Mesenchymal stem cell (in vitro differentiated cells and primary cell): Measurements from ENCODE around the gene ABHD6.

Experiments
- DNase-seq: peaks from one replicate; pipeline ENCODE4 v3.0.0-alpha.2; 2013
- H2AFZ ChIP-seq: one replicate; pipeline ENCODE4 v1.6.1; 2013; ENCODE audit warnings: low read depth, mild to moderate bottlenecking, control low read depth, inconsistent platforms, low read length, moderate library complexity
- H2AK5ac ChIP-seq: 2 replicates; pipeline ENCODE4 v1.6.1; 2013; ENCODE audit warnings: low read length, moderate library complexity, mild to moderate bottlenecking, inconsistent platforms; ENCODE audit not compliant: severe bottlenecking
- H2BK120ac ChIP-seq: one replicate; pipeline ENCODE4 v1.6.1; 2013; ENCODE audit warnings: low read depth, mild to moderate bottlenecking, inconsistent platforms, low read length, moderate library complexity
- H2BK12ac ChIP-seq, 2 experiments: one replicate each; pipeline ENCODE4 v1.6.1; 2013; ENCODE audit warnings: inconsistent platforms in 2 of 2, low read length in 2 of 2, mild to moderate bottlenecking in 2 of 2, moderate library complexity in 2 of 2, control low read depth in 1 of 2
- H2BK15ac ChIP-seq: one replicate; pipeline ENCODE4 v1.6.1; 2013; ENCODE audit warnings: mild to moderate bottlenecking, low read depth, inconsistent platforms; ENCODE audit not compliant: poor library complexity, severe bottlenecking
- H2BK5ac ChIP-seq: 2 replicates; pipeline ENCODE4 v1.6.1; 2013; ENCODE audit warnings: low read depth, mild to moderate bottlenecking, low read length, control low read depth, inconsistent platforms; ENCODE audit not compliant: poor library complexity, severe bottlenecking
- H3K14ac ChIP-seq, 2 experiments: one replicate each; pipeline ENCODE4 v1.6.1; 2013; ENCODE audit warnings: inconsistent platforms in 2 of 2, low read length in 2 of 2, control low read depth in 1 of 2, mild to moderate bottlenecking in 1 of 2, moderate library complexity in 1 of 2
- H3K18ac ChIP-seq, 2 experiments: one replicate each; pipeline ENCODE4 v1.6.1; 2013; ENCODE audit warnings: inconsistent platforms in 2 of 2, low read length in 2 of 2, control low read depth in 1 of 2, low read depth in 1 of 2, mild to moderate bottlenecking in 1 of 2
- H3K23ac ChIP-seq, 2 experiments: one replicate each; pipeline ENCODE4 v1.6.1; 2013; ENCODE audit warnings: inconsistent platforms in 2 of 2, low read length in 2 of 2, mild to moderate bottlenecking in 2 of 2, moderate library complexity in 2 of 2, control low read depth in 1 of 2
- H3K27ac ChIP-seq: 2 replicates; pipeline ENCODE4 v1.5.1; 2013; ENCODE audit warnings: mild to moderate bottlenecking, moderate library complexity, low read length, control low read depth, inconsistent platforms; ENCODE audit not compliant: poor library complexity, severe bottlenecking
- H3K27me3 ChIP-seq, 2 experiments: 2 replicates each; pipeline versions ENCODE4 v1.6.1 to v1.7.0; 2013; ENCODE audit warnings: low read length in 2 of 2, mild to moderate bottlenecking in 2 of 2, moderate library complexity in 2 of 2, control low read depth in 1 of 2, inconsistent platforms in 1 of 2; ENCODE audit not compliant: control insufficient read depth in 1 of 2, insufficient read depth in 1 of 2
- H3K36me3 ChIP-seq, 2 experiments: 2 replicates each; pipeline versions ENCODE4 v1.6.1 to v1.7.0; 2013; ENCODE audit warnings: low read length in 2 of 2, control low read depth in 1 of 2, inconsistent platforms in 1 of 2, low read depth in 1 of 2, mild to moderate bottlenecking in 1 of 2; ENCODE audit not compliant: insufficient read depth in 2 of 2, control insufficient read depth in 1 of 2
- H3K4ac ChIP-seq, 2 experiments: one replicate each; pipeline ENCODE4 v1.6.1; 2013; ENCODE audit warnings: inconsistent platforms in 2 of 2, low read length in 2 of 2, mild to moderate bottlenecking in 2 of 2, moderate library complexity in 2 of 2, control low read depth in 1 of 2, low read depth in 1 of 2
- H3K4me1 ChIP-seq: 2 replicates; pipeline ENCODE4 v1.6.1; 2013; ENCODE audit warnings: low read depth, low read length, control low read depth; ENCODE audit not compliant: control insufficient read depth, insufficient read depth
- H3K4me2 ChIP-seq: 2 replicates; pipeline ENCODE4 v1.6.1; 2013; ENCODE audit warnings: low read length, mild to moderate bottlenecking, inconsistent platforms; ENCODE audit not compliant: poor library complexity, severe bottlenecking
- H3K4me3 ChIP-seq, 2 experiments: 2 replicates each; pipeline versions ENCODE4 v1.5.1 to v1.7.0; 2013; ENCODE audit warnings: low read length in 2 of 2, mild to moderate bottlenecking in 2 of 2, control low read depth in 1 of 2, low read depth in 1 of 2; ENCODE audit not compliant: insufficient read depth in 1 of 2
- H3K79me1 ChIP-seq: replicated peaks from 2 replicates; pipeline ENCODE4 v1.6.1; 2013; ENCODE audit warnings: mild to moderate bottlenecking, control low read depth, low read length, inconsistent platforms; ENCODE audit not compliant: poor library complexity, severe bottlenecking
- H3K9ac ChIP-seq: 2 replicates; pipeline ENCODE4 v1.7.0; 2013; ENCODE audit warnings: mild to moderate bottlenecking, low read length, moderate library complexity
- H3K9me3 ChIP-seq: 2 replicates; pipeline ENCODE4 v1.7.0; 2013; ENCODE audit warnings: mild to moderate bottlenecking, low read length; ENCODE audit not compliant: control insufficient read depth
- H4K8ac ChIP-seq: one replicate; pipeline ENCODE4 v1.6.1; 2013; ENCODE audit warnings: inconsistent platforms, mild to moderate bottlenecking, low read length, moderate library complexity
- H4K91ac ChIP-seq: one replicate; pipeline ENCODE4 v1.6.1; 2013; ENCODE audit warnings: mild to moderate bottlenecking, low read length, inconsistent platforms
- WGBS: methylation state at CpG from one replicate; pipeline ENCODE4 v1.1.7; 2013; ENCODE audit warnings: mixed read lengths; 5-methylcytosine and 5-hydroxymethylcytosine counted together

The ABHD6 gene

GRCh38 chr3:58325525-58325992 is 88.0 kb downstream of the ABHD6 start:
- Histone ChIP-seq H3K9ac (no peak overlapping the region), H3K4me2 (no peak overlapping the region), H3K27ac (peak overlapping the region; percentile 56), H3K9me3 (no peaks in the 10 kb centered on the region), H2BK120ac (no peak overlapping the region), H3K14ac (no peak overlapping the region), H3K18ac (peak overlapping the region in 1 of 2 experiments; percentile 81), H2BK15ac (no peak overlapping the region), H3K23ac (no peak overlapping the region), H3K36me3 (peaks cover 0 to 3% of the 10 kb centered on the region in 2 experiments), H4K91ac (peak overlapping the region; percentile 52), H3K4me3 (no peak overlapping the region), H2AFZ (no peak overlapping the region), H3K79me1 (peaks cover 3% of the 10 kb centered on the region), H2BK12ac (no peak overlapping the region), H2BK5ac (no peak overlapping the region), H4K8ac (peak overlapping the region; percentile 56), H2AK5ac (no peak overlapping the region), H3K4ac (peak overlapping the region in 1 of 2 experiments; percentile 1), H3K27me3 (no peaks in the 10 kb centered on the region), H3K4me1 (peaks cover 7% of the 10 kb centered on the region)
- no CpG with 5 or more reads among the region's 2 CpGs for whole genome bisulfite sequencing
- DNase-seq, result peak; percentile 52

- H3K4me2 ChIP-seq, result no peak overlapping the region
- H2BK15ac ChIP-seq, result peak overlapping the region; percentile 26
- WGBS, result 94% methylated on average over 8 of the region's 8 CpGs
- no peak overlapping the region for H3K18ac ChIP-seq
- H3K79me1 ChIP-seq, result peaks cover 3% of the 10 kb centered on the region
- no peaks in the 10 kb centered on the region for H3K27me3 ChIP-seq
- H4K91ac ChIP-seq, result no peak overlapping the region
- H3K9ac ChIP-seq, result no peak overlapping the region
- peak overlapping the region in 1 of 2 experiments; percentile 88 for H2BK12ac ChIP-seq
- no peak overlapping the region for H2AK5ac ChIP-seq
- no peak overlapping the region for H3K4ac ChIP-seq
- DNase-seq, result no peak
- no peak overlapping the region for H4K8ac ChIP-seq
- H2BK5ac ChIP-seq, result no peak overlapping the region
- H3K4me1 ChIP-seq, result peaks cover 7% of the 10 kb centered on the region
- no peak overlapping the region for H3K27ac ChIP-seq
- no peak overlapping the region for H2AFZ ChIP-seq
- no peak overlapping the region for H3K4me3 ChIP-seq
- H3K14ac ChIP-seq, result no peak overlapping the region
- no peak overlapping the region for H2BK120ac ChIP-seq
- no peak overlapping the region for H3K23ac ChIP-seq
- H3K36me3 ChIP-seq, result peaks cover 0 to 3% of the 10 kb centered on the region in 2 experiments
- H3K9me3 ChIP-seq, result no peaks in the 10 kb centered on the region
These were observed 88.8 kb downstream of the ABHD6 start for GRCh38 chr3:58326267-58326900.

- Histone ChIP-seq H3K79me1 (peaks cover 2% of the 10 kb centered on the region), H2AFZ (no peak overlapping the region), H3K27me3 (no peaks in the 10 kb centered on the region), H2AK5ac (no peak overlapping the region), H2BK120ac (no peak overlapping the region), H3K4me1 (peaks cover 14% of the 10 kb centered on the region), H4K8ac (no peak overlapping the region), H2BK5ac (no peak overlapping the region), H3K23ac (no peak overlapping the region), H3K4me2 (no peak overlapping the region), H4K91ac (no peak overlapping the region), H3K9me3 (no peaks in the 10 kb centered on the region), H2BK12ac (no peak overlapping the region), H3K9ac (no peak overlapping the region), H3K27ac (no peak overlapping the region), H3K4ac (no peak overlapping the region), H3K18ac (no peak overlapping the region), H3K4me3 (no peak overlapping the region), H2BK15ac (no peak overlapping the region), H3K14ac (no peak overlapping the region), H3K36me3 (no peaks in the 10 kb centered on the region)
- WGBS, result 93% methylated on average over 7 of the region's 8 CpGs
- no peak for DNase-seq
These were observed 91.7 kb downstream of the ABHD6 start for GRCh38 chr3:58329150-58329921.

GRCh38 chr3:58329922-58330413 is 92.4 kb downstream of the ABHD6 start:
- 95% methylated on average over 4 of the region's 5 CpGs for WGBS
- no peak overlapping the region for H3K4ac ChIP-seq
- H3K4me2 ChIP-seq, result no peak overlapping the region
- H2BK120ac ChIP-seq, result no peak overlapping the region
- H2BK12ac ChIP-seq, result no peak overlapping the region
- no peak overlapping the region for H4K91ac ChIP-seq
- H3K23ac ChIP-seq, result no peak overlapping the region
- H4K8ac ChIP-seq, result no peak overlapping the region
- no peak for DNase-seq
- no peaks in the 10 kb centered on the region for H3K27me3 ChIP-seq
- no peaks in the 10 kb centered on the region for H3K9me3 ChIP-seq
- no peak overlapping the region for H2BK15ac ChIP-seq
- no peak overlapping the region for H3K18ac ChIP-seq
- peaks cover 16% of the 10 kb centered on the region for H3K4me1 ChIP-seq
- peak overlapping the region in 1 of 2 experiments; percentile 69 for H3K4me3 ChIP-seq
- H3K36me3 ChIP-seq, result no peaks in the 10 kb centered on the region
- H2AK5ac ChIP-seq, result no peak overlapping the region
- peaks cover 2% of the 10 kb centered on the region for H3K79me1 ChIP-seq
- no peak overlapping the region for H2AFZ ChIP-seq
- H2BK5ac ChIP-seq, result no peak overlapping the region
- no peak overlapping the region for H3K27ac ChIP-seq
- peak overlapping the region; percentile 77 for H3K9ac ChIP-seq
- no peak overlapping the region for H3K14ac ChIP-seq
